DND-41 (cell line): Measurements from ENCODE around the gene TTBK1.

Source experiments
- ATAC-seq: fragments of 200-7000 bp; cut with Tn5 transposase; 3 replicates; pipeline ENCODE4 v1.9.1; 2021; ENCODE audit warnings: low read depth; ENCODE audit not compliant: insufficient read depth
- DNase-seq: peaks from one replicate; pipeline ENCODE4 v3.0.0-alpha.2; 2020
- H2AFZ ChIP-seq: 2 replicates; pipeline ENCODE4 v1.6.0; 2012; ENCODE audit warnings: low read depth, low read length
- H3K27ac ChIP-seq: 2 replicates; pipeline ENCODE4 v1.5.1; 2012; ENCODE audit warnings: low read length, inconsistent platforms
- H3K27me3 ChIP-seq: fragments of 200-600 bp; sonication (generic); 2 replicates; pipeline ENCODE4 v1.6.0; 2012; ENCODE audit warnings: low read length, mild to moderate bottlenecking, inconsistent platforms; ENCODE audit not compliant: insufficient read depth, poor library complexity
- H3K36me3 ChIP-seq: 2 replicates; pipeline ENCODE4 v1.5.1; 2012; ENCODE audit warnings: low read length, inconsistent platforms; ENCODE audit not compliant: insufficient read depth
- H3K4me1 ChIP-seq: 2 replicates; pipeline ENCODE4 v1.5.1; 2012; ENCODE audit warnings: mild to moderate bottlenecking, low read length; ENCODE audit not compliant: insufficient read depth
- H3K4me2 ChIP-seq: 2 replicates; pipeline ENCODE4 v1.6.0; 2012; ENCODE audit warnings: mild to moderate bottlenecking, moderate library complexity, low read length, inconsistent platforms; ENCODE audit not compliant: insufficient read depth
- H3K4me3 ChIP-seq, 2 experiments: fragments of 200-600 bp in 1 of 2; shearing (Covaris generic) in 1 of 2; 2 replicates each; pipeline ENCODE4 v1.5.1; 2012 to 2016; ENCODE audit warnings: inconsistent platforms in 2 of 2, low read length in 2 of 2, mild to moderate bottlenecking in 2 of 2, low read depth in 1 of 2, moderate library complexity in 1 of 2
- H3K79me2 ChIP-seq: 2 replicates; pipeline ENCODE4 v1.6.0; 2012; ENCODE audit warnings: low read length, inconsistent platforms; ENCODE audit not compliant: insufficient read depth
- H3K9ac ChIP-seq: 2 replicates; pipeline ENCODE4 v1.6.0; 2012; ENCODE audit warnings: low read depth, mild to moderate bottlenecking, inconsistent platforms, low read length, moderate library complexity
- H3K9me3 ChIP-seq: 2 replicates; pipeline ENCODE4 v1.5.1; 2012; ENCODE audit warnings: low read length, moderate library complexity, mild to moderate bottlenecking, inconsistent platforms; ENCODE audit not compliant: insufficient read depth, severe bottlenecking
- H4K20me1 ChIP-seq: 2 replicates; pipeline ENCODE4 v1.6.0; 2012; ENCODE audit warnings: low read length; ENCODE audit not compliant: insufficient read depth
- EZH2 ChIP-seq: IDR thresholded peaks from 3 replicates; pipeline ENCODE4 v1.6.1; 2012; ENCODE audit warnings: borderline replicate concordance, low read depth, mild to moderate bottlenecking, moderate library complexity, low read length, inconsistent platforms; ENCODE audit not compliant: severe bottlenecking
- TF ChIP-seq, protein P1 (sequence below): IDR thresholded peaks from 2 replicates; pipeline ENCODE4 v1.5.1; 2012; ENCODE audit warnings: borderline replicate concordance, low read length, moderate library complexity, mild to moderate bottlenecking; ENCODE audit not compliant: poor library complexity, severe bottlenecking; ENCODE audit errors: extremely low read depth

TTBK1 gene

DNA sequence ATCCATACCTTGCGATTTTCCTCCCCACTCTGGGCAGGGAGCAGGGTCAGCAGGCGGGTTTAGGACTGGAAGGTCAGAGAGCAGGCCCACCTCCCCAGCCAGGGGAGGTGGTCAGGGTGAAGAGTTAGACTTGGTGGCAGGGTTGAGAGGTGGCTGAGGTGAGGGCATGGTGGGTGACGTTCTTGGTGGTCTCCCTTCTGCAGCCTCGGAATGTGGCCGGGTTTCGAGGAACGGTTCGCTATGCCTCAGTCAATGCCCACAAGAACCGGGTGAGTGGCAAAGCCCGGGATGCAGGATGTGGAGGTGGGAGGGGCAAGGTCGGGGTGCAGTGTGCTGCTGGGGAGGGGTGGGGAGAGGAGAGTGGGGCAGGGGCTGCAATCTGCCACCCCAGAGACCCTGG lies 11.6 kb downstream of the TTBK1 start:
- Histone ChIP-seq H3K27ac (no peak overlapping the region), H3K4me2 (no peak overlapping the region), H2AFZ (no peak overlapping the region), H3K27me3 (peaks cover 23% of the 10 kb centered on the region), H3K36me3 (no peaks in the 10 kb centered on the region), H3K9me3 (no peaks in the 10 kb centered on the region), H3K4me1 (no peaks in the 10 kb centered on the region), H3K79me2 (no peaks in the 10 kb centered on the region), H4K20me1 (no peaks in the 10 kb centered on the region), H3K4me3 (no peak overlapping the region), H3K9ac (no peak overlapping the region)
- ATAC-seq (no peak), DNase-seq (no peak)
- TF ChIP-seq, protein P1, sequence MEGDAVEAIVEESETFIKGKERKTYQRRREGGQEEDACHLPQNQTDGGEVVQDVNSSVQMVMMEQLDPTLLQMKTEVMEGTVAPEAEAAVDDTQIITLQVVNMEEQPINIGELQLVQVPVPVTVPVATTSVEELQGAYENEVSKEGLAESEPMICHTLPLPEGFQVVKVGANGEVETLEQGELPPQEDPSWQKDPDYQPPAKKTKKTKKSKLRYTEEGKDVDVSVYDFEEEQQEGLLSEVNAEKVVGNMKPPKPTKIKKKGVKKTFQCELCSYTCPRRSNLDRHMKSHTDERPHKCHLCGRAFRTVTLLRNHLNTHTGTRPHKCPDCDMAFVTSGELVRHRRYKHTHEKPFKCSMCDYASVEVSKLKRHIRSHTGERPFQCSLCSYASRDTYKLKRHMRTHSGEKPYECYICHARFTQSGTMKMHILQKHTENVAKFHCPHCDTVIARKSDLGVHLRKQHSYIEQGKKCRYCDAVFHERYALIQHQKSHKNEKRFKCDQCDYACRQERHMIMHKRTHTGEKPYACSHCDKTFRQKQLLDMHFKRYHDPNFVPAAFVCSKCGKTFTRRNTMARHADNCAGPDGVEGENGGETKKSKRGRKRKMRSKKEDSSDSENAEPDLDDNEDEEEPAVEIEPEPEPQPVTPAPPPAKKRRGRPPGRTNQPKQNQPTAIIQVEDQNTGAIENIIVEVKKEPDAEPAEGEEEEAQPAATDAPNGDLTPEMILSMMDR, result no peak
- no peak for TF ChIP-seq EZH2

- H3K4me1 ChIP-seq, result no peaks in the 10 kb centered on the region
- no peak overlapping the region for H3K4me2 ChIP-seq
- peaks cover 21% of the 10 kb centered on the region for H3K27me3 ChIP-seq
- no peaks in the 10 kb centered on the region for H4K20me1 ChIP-seq
- no peak for DNase-seq
- no peak overlapping the region for H2AFZ ChIP-seq
- H3K9ac ChIP-seq, result no peak overlapping the region
- no peaks in the 10 kb centered on the region for H3K36me3 ChIP-seq
- H3K4me3 ChIP-seq, result no peak overlapping the region
- TF ChIP-seq, protein P1, result no peak
- no peak for TF ChIP-seq EZH2
- ATAC-seq, result no peak
- H3K79me2 ChIP-seq, result no peaks in the 10 kb centered on the region
- no peak overlapping the region for H3K27ac ChIP-seq
- H3K9me3 ChIP-seq, result no peaks in the 10 kb centered on the region
Measured at GRCh38 chr6:43255408-43256054, 12.2 kb downstream of the TTBK1 start.

DNA sequence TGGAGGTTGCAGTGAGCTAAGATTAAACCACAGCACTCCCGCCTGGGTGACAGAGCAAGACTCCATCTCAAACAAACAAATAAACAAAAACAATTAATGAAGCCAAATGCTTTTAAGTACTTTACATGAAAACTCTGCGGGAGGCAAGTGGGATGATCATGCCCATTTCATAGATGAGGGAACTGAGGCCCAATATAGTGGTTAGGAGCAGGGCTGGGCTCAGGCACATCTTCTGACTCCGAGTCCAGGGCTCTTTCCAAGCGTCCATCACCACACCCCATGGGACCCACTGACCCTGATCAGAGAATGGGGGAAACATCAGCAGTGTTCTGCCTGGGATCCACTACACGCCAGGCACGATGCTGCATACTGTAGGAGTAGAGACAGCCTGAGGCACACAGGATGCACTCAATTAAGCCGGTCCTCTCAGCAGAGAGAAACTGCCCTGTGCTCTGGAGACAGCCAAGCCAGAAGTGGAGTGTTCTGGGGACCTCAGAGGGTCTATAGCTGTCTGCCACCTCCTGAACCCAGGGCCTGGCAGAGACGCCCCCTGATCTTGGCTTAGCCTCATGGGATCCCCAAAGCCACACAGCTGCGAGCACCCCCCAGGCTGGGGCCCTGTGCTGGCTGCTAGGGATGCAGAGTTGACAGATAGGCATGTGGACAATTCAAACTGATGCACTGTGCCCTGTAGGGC lies 13.5 kb downstream of the TTBK1 start:
- TF ChIP-seq, protein P1, result no peak
- no peak for TF ChIP-seq EZH2
- Histone ChIP-seq H3K4me2 (no peak overlapping the region), H3K9ac (no peak overlapping the region), H2AFZ (no peak overlapping the region), H3K9me3 (no peaks in the 10 kb centered on the region), H3K4me3 (no peak overlapping the region), H3K27me3 (peaks cover 8% of the 10 kb centered on the region), H4K20me1 (no peaks in the 10 kb centered on the region), H3K4me1 (no peaks in the 10 kb centered on the region), H3K79me2 (no peaks in the 10 kb centered on the region), H3K36me3 (no peaks in the 10 kb centered on the region), H3K27ac (no peak overlapping the region)
- DNase-seq (no peak), ATAC-seq (0 out of 3 replicates have a peak, but pooled peaks have one; percentile 12)
